ENCODE measurements around the gene TUBD1.
"Not testable (repeated sequence)": the region's sequence is repeated elsewhere in the genome, so short reads cannot be mapped to it uniquely, and the experiment has no call there.

Gene TUBD1

GRCh38 chr17:59873414-59873813 lies 19.3 kb downstream of the TUBD1 start:
- DNase-seq = not testable (repeated sequence)

- DNase-seq = no peak
Observed at GRCh38 chr17:59872351-59872750, 20.4 kb downstream of the TUBD1 start.

- no peak for DNase-seq
Observed at GRCh38 chr17:59870482-59870881, 22.3 kb downstream of the TUBD1 start.

GRCh38 chr17:59869941-59870218 lies 22.9 kb downstream of the TUBD1 start:
- DNase-seq = no peak

GRCh38 chr17:59863616-59864015 lies 29.1 kb downstream of the TUBD1 start:
- no peak for DNase-seq

- DNase-seq = no peak
Observed at GRCh38 chr17:59859444-59860025, 33.2 kb downstream of the TUBD1 start.

- DNase-seq = no peak
Observed at GRCh38 chr17:59858932-59859331, 33.8 kb downstream of the TUBD1 start.

GRCh38 chr17:59858167-59858816 lies 34.5 kb downstream of the TUBD1 start:
- no peak for DNase-seq

GRCh38 chr17:59856859-59857794 lies 35.6 kb downstream of the TUBD1 start:
- no peak for DNase-seq

GRCh38 chr17:59853919-59854729 lies 38.6 kb downstream of the TUBD1 start:
- not testable (repeated sequence) for DNase-seq

- DNase-seq = peak; percentile 53
Observed at GRCh38 chr17:59853168-59853918, 39.4 kb downstream of the TUBD1 start.

GRCh38 chr17:59852847-59853167 lies 39.9 kb downstream of the TUBD1 start:
- DNase-seq = not testable (repeated sequence)

- DNase-seq = no peak
Observed at GRCh38 chr17:59851439-59852375, 41.0 kb downstream of the TUBD1 start.

GRCh38 chr17:59850311-59850710 lies 42.4 kb downstream of the TUBD1 start:
- DNase-seq = not testable (repeated sequence)

GRCh38 chr17:59848778-59849177 lies 44.0 kb downstream of the TUBD1 start:
- no peak for DNase-seq

- DNase-seq = no peak
Observed at GRCh38 chr17:59848385-59848668, 44.4 kb downstream of the TUBD1 start.

GRCh38 chr17:59846394-59847165 lies 46.2 kb downstream of the TUBD1 start:
- DNase-seq = no peak

- no peak for DNase-seq
Observed at GRCh38 chr17:59845595-59846393, 46.9 kb downstream of the TUBD1 start.

- no peak for DNase-seq
Observed at GRCh38 chr17:59844884-59845594, 47.7 kb downstream of the TUBD1 start.
